ENCODE data around the gene SOX11.
"Not testable (repeated sequence)": the region's sequence is repeated elsewhere in the genome, so short reads cannot be mapped to it uniquely, and the experiment has no call there.

SOX11 gene

DNA sequence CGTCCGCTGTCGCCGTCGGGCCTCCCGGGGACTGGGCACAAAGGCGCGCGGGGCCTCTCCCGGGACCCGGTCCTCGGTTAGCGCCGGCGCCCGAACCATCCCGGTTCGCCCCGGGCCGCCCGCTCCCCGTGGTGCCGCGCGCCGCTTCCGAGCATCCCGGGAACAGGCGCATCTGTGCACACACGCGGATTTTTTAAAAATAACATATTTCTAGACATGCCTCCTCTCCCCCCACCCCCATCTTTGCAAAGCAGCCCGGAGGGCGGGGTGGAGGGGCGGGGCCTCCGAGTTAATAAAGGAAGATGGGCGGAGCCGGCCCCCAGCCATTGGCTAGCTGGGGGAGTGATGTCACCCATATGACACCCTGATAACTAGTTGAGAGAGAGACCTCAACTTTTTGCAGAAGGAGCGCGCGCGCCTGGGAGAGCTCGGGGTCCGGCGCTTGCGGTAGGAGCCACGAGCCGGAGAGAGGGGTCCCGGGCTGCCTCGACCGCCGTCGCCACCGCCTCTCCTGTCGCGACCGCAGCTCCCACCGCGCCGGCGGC is at the start of gene SOX11:
TSS of gene SOX11 (plus strand) at position 400 of the 545 bp plus-strand sequence. CDS start 338 bp downstream, outside the sequence.
- Mint-ChIP-seq H3K27ac (peak within 1 kb of the TSS; percentile 95), H3K9me3 (no peaks in the 10 kb centered on the region), H3K27me3 (peaks cover 57 to 79% of the 10 kb centered on the region in 2 donors), H3K4me3 (peak within 1 kb of the TSS; percentile 41 to 69), H3K36me3 (peaks cover 10 to 15% of the 10 kb centered on the region in 2 donors), H3K4me1 (peaks cover 16 to 31% of the 10 kb centered on the region in 2 donors)
- ATAC-seq (replicated peaks) (no peak), DNase-seq (no peak)

DNA sequence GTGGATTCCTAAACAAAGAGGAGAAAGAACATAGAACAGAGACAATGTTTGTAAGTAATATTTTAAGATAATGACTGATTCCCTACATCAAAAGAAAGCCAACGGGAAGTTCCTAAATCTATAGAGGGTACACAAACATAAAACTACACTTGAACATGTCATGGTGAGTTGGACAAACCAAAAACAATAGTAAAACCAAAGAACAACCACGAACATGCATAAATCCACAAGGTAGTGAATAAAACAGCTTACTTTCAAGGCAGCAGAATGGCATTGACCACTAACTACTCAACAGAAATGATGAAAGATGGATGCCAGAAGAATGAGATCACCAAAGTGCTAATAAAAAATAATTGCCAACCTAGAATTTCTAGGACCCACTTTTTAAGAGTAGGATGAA is 39.5 kb upstream of the SOX11 start:
- not testable (repeated sequence) for H3K27me3 Mint-ChIP-seq; H3K4me3 Mint-ChIP-seq; H3K27ac Mint-ChIP-seq; DNase-seq; ATAC-seq (replicated peaks); H3K9me3 Mint-ChIP-seq; H3K36me3 Mint-ChIP-seq; H3K4me1 Mint-ChIP-seq

DNA sequence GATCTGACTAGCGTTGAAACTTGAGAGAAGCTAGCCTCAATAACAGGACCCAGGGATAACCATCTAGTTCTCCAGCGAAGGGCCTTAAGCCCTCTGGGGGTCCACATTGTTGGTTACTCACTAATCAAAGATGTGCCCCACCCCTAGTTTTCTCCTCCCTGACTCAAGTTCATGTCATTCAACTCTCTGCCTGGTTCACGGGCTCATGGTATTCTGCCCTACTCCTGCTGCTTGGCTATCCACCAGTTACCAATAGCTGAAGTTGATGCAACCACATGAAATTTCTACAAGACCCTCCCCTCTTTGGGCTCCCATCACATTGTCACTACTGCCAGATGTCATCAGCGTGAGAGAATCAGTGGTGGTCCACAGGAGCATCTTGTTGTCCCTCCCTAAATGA is 38.4 kb upstream of the SOX11 start:
- DNase-seq; H3K27ac Mint-ChIP-seq; H3K4me1 Mint-ChIP-seq; H3K36me3 Mint-ChIP-seq; H3K9me3 Mint-ChIP-seq; ATAC-seq (replicated peaks); H3K27me3 Mint-ChIP-seq; H3K4me3 Mint-ChIP-seq: not testable (repeated sequence)

DNA sequence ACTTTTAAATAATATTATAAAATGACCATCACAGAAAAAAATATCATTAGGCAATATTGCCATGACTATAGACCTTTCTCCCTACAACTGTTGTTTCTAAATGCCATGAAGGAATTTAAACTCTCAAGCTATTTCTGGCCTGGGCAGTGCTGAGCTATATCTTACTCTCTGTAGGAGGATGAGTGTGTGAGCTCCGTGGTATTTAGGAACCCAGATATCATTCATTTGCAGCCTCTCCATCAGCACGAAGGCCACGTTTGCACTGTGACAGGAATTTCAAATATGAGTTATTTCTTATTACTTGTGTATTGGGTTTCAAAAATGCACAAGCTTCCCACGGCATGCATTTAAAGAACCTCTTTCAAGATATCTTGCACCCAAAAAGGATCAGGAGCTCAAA is 35.0 kb upstream of the SOX11 start:
- Mint-ChIP-seq H3K4me1 (no peaks in the 10 kb centered on the region), H3K36me3 (no peaks in the 10 kb centered on the region), H3K27ac (no peak overlapping the region), H3K27me3 (no peaks in the 10 kb centered on the region), H3K4me3 (no peak overlapping the region), H3K9me3 (peaks cover 0 to 4% of the 10 kb centered on the region in 2 donors)
- DNase-seq (no peak), ATAC-seq (replicated peaks) (no peak)

DNA sequence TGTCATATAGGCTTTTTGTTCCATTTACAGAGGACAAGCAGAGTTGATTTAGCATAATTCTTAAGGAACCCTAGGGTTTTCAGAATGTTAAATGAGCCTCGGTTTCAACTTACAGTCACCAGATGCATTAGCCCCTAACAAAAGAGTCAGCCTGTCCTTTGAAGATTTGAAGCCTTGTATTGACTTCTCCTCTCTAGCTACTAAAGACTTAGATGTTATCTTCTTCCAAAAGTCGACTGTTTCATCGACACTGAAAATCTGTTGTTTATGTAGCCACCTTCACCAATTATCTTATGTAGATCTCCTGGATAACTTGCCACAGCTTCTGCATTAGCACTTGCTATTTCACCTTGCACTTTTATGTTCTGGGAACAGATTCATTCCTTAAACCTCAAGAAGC is 31.6 kb upstream of the SOX11 start:
- Mint-ChIP-seq H3K36me3 (no peaks in the 10 kb centered on the region), H3K4me3 (no peak overlapping the region)

DNA sequence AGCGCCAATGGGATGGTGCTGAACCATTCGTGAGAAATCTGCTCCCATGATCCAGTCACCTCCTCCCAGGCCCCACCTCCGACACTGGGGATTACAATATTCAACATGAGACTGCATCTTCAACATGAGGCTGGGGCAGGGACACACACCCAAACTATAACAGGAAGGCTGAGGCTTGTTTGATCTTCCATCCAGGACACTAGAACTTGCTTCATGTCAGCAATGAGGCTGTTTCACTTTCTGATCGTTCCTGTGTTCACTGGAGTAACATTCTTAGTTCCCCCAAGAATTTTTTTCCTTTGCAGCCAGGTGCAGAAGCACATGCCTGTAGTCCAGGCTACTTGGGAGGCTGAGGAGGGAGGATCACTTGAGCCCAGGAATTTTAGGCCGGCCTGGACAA is 30.8 kb upstream of the SOX11 start:
- H3K27me3 Mint-ChIP-seq = no peaks in the 10 kb centered on the region
- no peak overlapping the region for H3K27ac Mint-ChIP-seq
- H3K4me1 Mint-ChIP-seq = no peaks in the 10 kb centered on the region
- no peak overlapping the region for H3K4me3 Mint-ChIP-seq
- no peaks in the 10 kb centered on the region for H3K36me3 Mint-ChIP-seq
- no peak for DNase-seq
- no peak for ATAC-seq (replicated peaks)
- no peaks in the 10 kb centered on the region for H3K9me3 Mint-ChIP-seq

More for the DNA sequence above, 31.6 kb upstream of the SOX11 start:
- Mint-ChIP-seq H3K4me1 (no peaks in the 10 kb centered on the region), H3K27ac (no peak overlapping the region), H3K27me3 (no peaks in the 10 kb centered on the region), H3K9me3 (peaks cover 0 to 3% of the 10 kb centered on the region in 2 donors)
- DNase-seq (no peak), ATAC-seq (replicated peaks) (no peak)

DNA sequence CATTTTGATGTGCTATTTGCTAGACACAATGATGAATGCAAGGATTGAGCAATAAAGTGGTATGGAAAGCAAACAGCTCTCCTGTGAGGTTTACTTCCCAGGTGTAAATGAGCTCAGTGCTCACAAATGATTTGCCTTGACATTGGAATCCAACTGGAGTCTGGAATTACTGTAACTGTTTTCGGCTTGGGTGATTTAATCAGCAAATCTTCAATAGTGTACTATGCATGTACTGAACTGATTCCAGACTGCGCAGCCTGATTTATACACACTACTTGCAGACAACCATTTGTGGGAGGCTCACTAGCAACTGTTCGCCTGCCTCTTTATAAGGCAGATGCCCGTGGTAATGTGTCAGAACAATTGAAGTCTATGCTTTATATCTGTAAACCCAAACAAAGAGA is 27.9 kb upstream of the SOX11 start:
- no peak overlapping the region for H3K4me3 Mint-ChIP-seq
- H3K4me1 Mint-ChIP-seq = no peaks in the 10 kb centered on the region
- no peaks in the 10 kb centered on the region for H3K9me3 Mint-ChIP-seq

DNA sequence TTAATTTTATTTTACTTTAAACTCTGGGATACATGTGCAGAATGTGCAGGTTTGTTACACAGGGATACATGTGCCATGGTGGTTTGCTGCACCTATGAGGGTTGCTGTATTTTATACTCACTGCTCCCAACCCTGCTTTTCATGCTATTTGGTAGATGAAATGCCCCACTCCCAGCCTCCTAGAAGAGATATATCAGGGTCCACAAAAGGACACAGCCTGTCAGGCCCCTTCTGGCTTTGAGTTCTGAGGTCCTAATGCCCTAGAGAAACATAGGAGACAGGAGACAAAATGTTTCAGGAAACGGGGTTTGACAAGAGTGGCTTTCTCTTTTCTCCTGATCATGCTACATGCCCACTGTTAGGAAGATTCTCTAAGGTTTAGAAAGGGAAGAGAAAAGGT is 27.1 kb upstream of the SOX11 start:
- H3K36me3 Mint-ChIP-seq = no peaks in the 10 kb centered on the region
- H3K27ac Mint-ChIP-seq = no peak overlapping the region
- no peaks in the 10 kb centered on the region for H3K4me1 Mint-ChIP-seq
- no peak for ATAC-seq (replicated peaks)
- H3K4me3 Mint-ChIP-seq = no peak overlapping the region
- DNase-seq = no peak
- H3K27me3 Mint-ChIP-seq = no peaks in the 10 kb centered on the region
- H3K9me3 Mint-ChIP-seq = no peaks in the 10 kb centered on the region

More for the DNA sequence above, 27.9 kb upstream of the SOX11 start:
- H3K27me3 Mint-ChIP-seq = no peaks in the 10 kb centered on the region
- H3K27ac Mint-ChIP-seq = no peak overlapping the region
- no peak for DNase-seq
- no peak for ATAC-seq (replicated peaks)
- no peaks in the 10 kb centered on the region for H3K36me3 Mint-ChIP-seq

DNA sequence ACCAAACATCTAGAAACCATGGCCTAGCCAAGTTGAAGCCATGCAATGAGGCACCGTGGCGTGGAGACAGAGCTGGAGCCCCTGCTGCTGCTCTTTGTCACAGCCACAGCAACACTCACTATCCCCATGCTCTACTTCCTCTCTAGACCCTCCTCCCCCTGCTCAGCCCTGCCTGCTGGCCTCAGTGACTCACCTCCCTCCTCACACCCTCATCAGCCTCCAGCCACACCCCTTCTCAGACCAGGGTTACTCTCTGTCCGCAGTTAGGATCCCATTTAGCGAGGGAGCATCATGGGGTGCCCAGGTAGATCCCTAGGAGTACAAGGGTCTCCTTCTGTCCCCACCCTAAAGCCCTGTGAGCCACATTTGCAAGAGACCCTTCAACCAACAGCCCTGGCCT is 25.4 kb upstream of the SOX11 start:
- Mint-ChIP-seq H3K4me1 (no peaks in the 10 kb centered on the region), H3K27ac (no peak overlapping the region), H3K9me3 (no peaks in the 10 kb centered on the region), H3K36me3 (no peaks in the 10 kb centered on the region), H3K27me3 (no peaks in the 10 kb centered on the region), H3K4me3 (no peak overlapping the region)
- ATAC-seq (replicated peaks) (no peak), DNase-seq (no peak)

DNA sequence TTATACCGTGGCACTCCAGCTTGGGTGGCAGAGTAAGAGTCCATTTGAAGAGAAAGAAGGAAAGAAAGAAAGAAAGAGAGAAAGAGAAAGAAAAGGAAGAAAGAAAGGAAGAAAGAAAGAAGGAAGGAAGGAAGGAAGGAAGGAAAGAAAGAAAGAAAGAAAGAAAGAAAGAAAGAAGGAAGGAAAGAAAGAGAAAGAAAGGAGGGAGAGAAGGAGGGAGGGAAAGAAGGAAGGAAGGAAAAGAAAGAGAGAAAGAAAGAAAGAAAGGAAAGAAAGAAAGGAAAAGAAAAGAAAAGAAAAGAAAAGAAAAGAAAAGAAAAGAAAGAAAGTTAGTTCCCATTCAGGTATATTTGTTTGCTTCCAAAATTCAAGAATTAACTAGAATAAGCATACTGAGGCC is 24.5 kb upstream of the SOX11 start:
- H3K4me3 Mint-ChIP-seq; DNase-seq; H3K9me3 Mint-ChIP-seq; H3K27ac Mint-ChIP-seq; H3K4me1 Mint-ChIP-seq; ATAC-seq (replicated peaks); H3K36me3 Mint-ChIP-seq; H3K27me3 Mint-ChIP-seq: not testable (repeated sequence)

DNA sequence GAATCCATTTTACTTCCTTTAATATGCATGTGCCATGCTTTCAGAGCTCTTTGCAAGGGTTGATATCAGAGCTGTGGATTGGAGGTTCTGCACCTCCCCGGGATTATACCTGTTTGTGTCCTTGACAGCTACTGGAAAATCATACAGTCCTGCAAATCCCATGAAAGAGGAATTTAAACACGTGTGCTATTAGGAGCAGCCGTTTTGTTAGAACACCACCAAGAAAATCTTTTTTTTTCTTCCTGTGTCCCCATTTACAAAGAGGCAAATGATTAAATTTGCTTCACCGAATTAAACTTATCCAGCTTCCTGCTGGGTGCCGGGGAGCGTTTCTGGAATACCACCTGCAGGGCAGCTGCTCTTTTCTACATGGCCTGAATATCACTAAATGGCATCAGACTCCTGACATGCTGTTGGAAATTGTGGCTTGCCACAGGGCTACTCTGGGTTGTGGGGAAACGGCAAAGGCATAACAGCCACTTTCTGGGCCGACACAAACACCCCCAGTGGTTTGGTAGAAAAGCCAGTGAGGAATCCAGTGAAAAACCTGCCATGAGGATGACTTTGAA is 23.4 kb upstream of the SOX11 start:
- Mint-ChIP-seq H3K4me3 (no peak overlapping the region), H3K27ac (no peak overlapping the region), H3K27me3 (peaks cover 1 to 5% of the 10 kb centered on the region in 2 donors), H3K4me1 (no peaks in the 10 kb centered on the region), H3K9me3 (no peaks in the 10 kb centered on the region), H3K36me3 (peaks cover 3 to 4% of the 10 kb centered on the region in 2 donors)
- no peak for DNase-seq
- no peak for ATAC-seq (replicated peaks)

DNA sequence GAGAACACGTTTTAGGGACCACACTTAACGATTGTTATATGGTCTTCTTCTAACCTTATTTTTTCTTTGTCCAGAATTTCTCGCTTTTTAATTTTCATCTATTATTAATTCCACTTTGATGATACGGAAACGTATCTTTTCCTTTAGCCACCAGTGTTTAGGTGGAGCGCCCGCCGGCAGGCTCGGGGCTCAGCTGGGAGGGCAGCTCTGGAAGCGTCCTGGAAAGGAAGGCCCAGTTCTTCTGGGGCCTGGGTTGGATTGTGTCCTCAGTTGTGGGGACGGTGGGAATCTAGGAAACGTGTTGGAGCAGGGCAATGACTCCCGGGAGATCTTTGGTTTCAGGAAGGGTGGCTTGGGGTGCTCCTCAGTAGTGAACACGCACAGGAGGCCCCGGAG is 19.4 kb upstream of the SOX11 start:
- H3K27ac Mint-ChIP-seq = no peak overlapping the region

DNA sequence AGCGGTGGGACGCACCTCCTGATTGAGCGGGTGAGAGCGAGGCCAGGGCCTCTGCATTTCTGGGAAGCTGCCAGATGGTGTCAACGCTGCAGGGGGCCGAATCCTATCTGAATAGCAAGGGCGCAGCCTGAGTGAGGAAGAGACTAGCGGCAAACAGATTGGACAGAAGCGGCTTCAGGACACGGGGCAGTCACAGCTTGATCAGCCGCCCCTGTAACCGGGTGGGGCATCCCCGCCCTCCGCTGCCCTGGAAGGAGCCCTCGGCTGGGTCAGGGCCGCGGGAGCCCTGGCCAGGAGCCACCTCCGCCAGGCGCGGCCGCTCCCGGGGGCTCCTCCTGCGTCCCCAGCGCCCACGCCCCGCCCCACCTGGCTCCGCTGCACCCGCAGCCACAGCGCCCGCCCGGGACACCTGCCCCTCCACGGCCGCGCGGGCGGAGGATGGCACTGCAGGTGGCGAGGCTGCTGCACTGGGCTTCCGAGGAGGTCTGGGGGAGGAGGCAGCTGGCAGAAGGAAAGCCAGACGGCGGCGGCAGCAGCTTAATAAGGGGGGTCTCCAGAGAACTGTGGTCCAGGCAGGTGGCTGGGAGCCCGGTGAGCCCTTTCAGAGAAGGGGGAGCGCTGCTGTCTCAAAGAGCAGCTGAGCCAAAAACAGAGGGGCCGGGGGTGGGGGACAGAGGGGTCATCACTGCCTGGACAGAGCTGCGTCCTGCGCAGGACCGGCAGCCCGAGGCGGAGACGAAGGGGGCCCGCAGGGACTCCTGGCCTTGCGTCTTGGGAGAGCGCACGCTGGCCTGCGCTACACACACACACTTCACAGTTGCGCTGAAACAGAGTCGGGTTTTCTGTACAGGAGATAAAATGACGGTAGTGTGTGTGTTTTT is 18.8 kb upstream of the SOX11 start:
- Mint-ChIP-seq H3K4me1 (no peaks in the 10 kb centered on the region), H3K9me3 (no peaks in the 10 kb centered on the region), H3K4me3 (no peak overlapping the region), H3K27me3 (peaks cover 17 to 20% of the 10 kb centered on the region in 2 donors), H3K36me3 (peaks cover 3 to 4% of the 10 kb centered on the region in 2 donors), H3K27ac (no peak overlapping the region)
- ATAC-seq (replicated peaks) (no peak), DNase-seq (no peak)

More for the DNA sequence above, 19.4 kb upstream of the SOX11 start:
- no peak for ATAC-seq (replicated peaks)
- Mint-ChIP-seq H3K4me1 (no peaks in the 10 kb centered on the region), H3K36me3 (peaks cover 3 to 4% of the 10 kb centered on the region in 2 donors), H3K27me3 (peaks cover 17 to 20% of the 10 kb centered on the region in 2 donors), H3K9me3 (no peaks in the 10 kb centered on the region), H3K4me3 (no peak overlapping the region)
- DNase-seq = no peak

DNA sequence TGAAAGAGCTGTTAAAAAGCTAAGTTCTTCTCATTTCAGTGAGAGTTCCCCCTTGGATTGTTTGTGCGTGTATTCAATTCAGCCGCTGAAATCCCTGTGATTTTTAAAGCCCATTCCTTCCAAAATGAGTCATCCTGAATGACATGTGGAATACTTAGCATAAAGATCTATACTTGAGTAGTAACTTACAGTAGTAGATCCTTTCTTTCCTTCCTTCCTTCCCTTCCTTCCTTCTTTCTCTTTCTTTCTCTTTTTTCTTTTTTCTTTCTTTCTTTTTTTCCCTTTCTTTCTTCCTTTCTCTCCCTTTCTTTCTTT is 18.2 kb upstream of the SOX11 start:
- DNase-seq (no peak), ATAC-seq (replicated peaks) (no peak)
- H3K36me3 Mint-ChIP-seq = peaks cover 3 to 4% of the 10 kb centered on the region in 2 donors
- peaks cover 18 to 20% of the 10 kb centered on the region in 2 donors for H3K27me3 Mint-ChIP-seq
- H3K4me1 Mint-ChIP-seq = no peaks in the 10 kb centered on the region
- H3K27ac Mint-ChIP-seq = no peak overlapping the region
- no peaks in the 10 kb centered on the region for H3K9me3 Mint-ChIP-seq
- no peak overlapping the region for H3K4me3 Mint-ChIP-seq

DNA sequence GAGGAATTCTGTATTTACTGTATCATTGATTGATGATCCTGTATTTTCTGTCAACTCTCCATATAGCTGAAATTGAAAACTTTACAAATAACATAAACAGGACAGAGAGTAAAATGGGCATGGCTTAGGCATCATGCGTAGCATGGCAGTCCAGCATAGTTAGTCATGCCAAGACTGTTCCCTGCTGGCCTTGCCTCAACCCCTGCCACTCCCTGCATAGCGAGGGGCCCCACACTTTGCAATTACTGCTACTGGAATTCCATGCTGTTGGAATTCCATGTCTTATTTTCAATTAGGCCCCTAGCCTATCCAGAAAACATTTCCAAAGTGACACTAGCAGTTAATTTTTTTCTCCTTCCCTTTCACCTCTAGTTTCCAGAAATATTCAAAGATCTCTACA is 15.1 kb upstream of the SOX11 start:
- no peaks in the 10 kb centered on the region for H3K4me1 Mint-ChIP-seq
- DNase-seq = no peak
- peaks cover 21 to 23% of the 10 kb centered on the region in 2 donors for H3K27me3 Mint-ChIP-seq
- H3K36me3 Mint-ChIP-seq = peaks cover 3 to 4% of the 10 kb centered on the region in 2 donors
- H3K4me3 Mint-ChIP-seq = no peak overlapping the region
- no peak for ATAC-seq (replicated peaks)
- no peak overlapping the region for H3K27ac Mint-ChIP-seq
- H3K9me3 Mint-ChIP-seq = peaks cover 5% of the 10 kb centered on the region in 2 donors

Measured in stimulated activated naive B cell treated with anti-CD40 and anti-IgM and Interleukin-4, amounts not matched to agents 10 μg/mL and 1 μg/mL and 100 μg/mL, for 72 hours (primary cell).